Measurements from ENCODE around the gene CRTC1. TPM values are rescaled to one million over a fixed set of nuclear protein-coding genes. Genes with fewer than 3 reads are reported as not detected.

Gene CRTC1, protein sequence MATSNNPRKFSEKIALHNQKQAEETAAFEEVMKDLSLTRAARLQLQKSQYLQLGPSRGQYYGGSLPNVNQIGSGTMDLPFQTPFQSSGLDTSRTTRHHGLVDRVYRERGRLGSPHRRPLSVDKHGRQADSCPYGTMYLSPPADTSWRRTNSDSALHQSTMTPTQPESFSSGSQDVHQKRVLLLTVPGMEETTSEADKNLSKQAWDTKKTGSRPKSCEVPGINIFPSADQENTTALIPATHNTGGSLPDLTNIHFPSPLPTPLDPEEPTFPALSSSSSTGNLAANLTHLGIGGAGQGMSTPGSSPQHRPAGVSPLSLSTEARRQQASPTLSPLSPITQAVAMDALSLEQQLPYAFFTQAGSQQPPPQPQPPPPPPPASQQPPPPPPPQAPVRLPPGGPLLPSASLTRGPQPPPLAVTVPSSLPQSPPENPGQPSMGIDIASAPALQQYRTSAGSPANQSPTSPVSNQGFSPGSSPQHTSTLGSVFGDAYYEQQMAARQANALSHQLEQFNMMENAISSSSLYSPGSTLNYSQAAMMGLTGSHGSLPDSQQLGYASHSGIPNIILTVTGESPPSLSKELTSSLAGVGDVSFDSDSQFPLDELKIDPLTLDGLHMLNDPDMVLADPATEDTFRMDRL
- 0.98 and 1.4 TPM in 2 replicates for total RNA-seq (2014; rRNA removed; shearing (Covaris generic))

- peak; percentile 69 for DNase-seq (ENCODE audit: low spot score)
Measured at GRCh38 chr19:18683109-18683957, at the start of gene CRTC1. Gene CRTC1 (plus strand): TSS chr19:18683680. CDS start chr19:18683703, 23 bp downstream.

- DNase-seq (ENCODE audit: low spot score) = no peak
Measured at GRCh38 chr19:18634612-18635297, 48.7 kb upstream of the CRTC1 start.

- no peak for DNase-seq (ENCODE audit: low spot score)
Measured at GRCh38 chr19:18635831-18636182, 47.7 kb upstream of the CRTC1 start.

GRCh38 chr19:18636183-18636968, 47.1 kb upstream of the CRTC1 start:
- peak; percentile 93 for DNase-seq (ENCODE audit: low spot score)

- DNase-seq (ENCODE audit: low spot score) = no peak
Measured at GRCh38 chr19:18636969-18637629, 46.4 kb upstream of the CRTC1 start, which contains the start of gene KLHL26. Gene KLHL26 (plus strand): TSS chr19:18637028. CDS start chr19:18637055, 27 bp downstream.

DNA sequence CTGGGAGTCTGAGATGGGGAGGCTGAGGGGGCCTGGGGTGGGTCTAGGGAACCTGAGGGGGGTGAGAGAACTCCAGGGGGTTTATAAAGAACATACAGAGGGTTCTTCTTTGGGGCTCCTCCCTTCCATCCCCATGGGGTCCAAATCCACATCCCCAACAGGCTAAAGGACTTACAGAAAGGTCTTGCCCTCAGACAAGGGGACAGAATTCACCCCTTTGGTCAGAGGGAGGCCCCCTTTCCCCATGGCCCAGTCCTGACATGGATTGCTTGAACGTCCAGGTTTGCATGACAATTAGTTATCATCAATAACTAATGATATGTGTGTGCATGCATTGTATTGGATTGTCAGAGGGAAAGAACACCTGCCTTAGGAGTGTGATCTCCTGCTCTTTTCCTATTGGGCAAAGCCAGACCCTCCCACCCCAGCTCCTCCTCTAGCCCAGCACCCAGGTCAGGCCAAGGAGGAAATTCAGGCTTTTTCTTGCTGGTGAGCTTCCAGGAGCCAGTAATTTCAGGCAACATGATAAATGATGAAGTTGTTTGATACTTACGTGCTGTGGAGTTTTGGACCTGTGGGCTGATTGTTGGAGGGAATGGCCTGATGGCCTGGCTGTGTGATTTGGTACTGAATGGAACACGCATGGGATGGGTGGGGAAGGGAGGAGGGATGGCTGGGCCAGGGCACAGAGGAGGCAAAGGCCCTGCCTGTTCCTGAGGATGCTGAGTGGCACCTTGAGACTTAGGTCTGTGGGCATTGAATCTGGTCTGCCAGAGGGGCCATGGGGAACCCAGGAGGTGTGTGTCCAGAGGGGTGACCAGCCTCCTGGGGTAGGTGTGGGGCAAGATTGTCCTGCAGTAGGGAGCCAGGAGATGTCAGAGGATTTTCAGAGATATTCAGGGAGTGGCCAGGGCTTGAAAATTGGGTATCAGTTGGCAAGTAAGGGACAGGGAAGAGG, 45.5 kb upstream of the CRTC1 start:
- DNase-seq (ENCODE audit: low spot score) = no peak

- DNase-seq (ENCODE audit: low spot score) = no peak
Measured at GRCh38 chr19:18639706-18640243, 43.7 kb upstream of the CRTC1 start.

- DNase-seq (ENCODE audit: low spot score) = no peak
Measured at GRCh38 chr19:18644196-18645034, 39.1 kb upstream of the CRTC1 start.

DNA sequence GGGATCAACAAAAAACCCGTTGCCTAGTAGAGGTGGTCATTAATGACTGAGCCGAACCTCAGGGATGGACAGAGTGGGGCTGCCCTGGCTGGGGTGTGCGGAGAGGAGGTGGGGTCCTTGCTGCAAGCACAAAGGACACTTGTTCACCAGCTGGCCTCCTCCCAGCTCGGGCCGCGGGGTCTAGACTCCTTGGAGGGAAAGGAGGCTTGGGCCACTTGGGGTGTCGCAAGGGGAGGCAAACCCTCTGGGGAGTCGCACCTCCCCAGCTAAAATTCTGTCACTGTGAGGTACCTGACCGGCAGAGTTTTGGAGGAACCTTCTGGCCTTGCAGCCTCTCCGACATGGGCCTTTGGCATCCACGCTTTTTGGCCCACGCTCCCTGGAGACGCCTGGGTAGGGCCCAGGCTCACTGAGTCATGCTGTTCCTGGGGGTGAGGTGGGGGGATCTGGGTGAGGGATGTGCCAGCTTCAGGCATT, 38.4 kb upstream of the CRTC1 start:
- DNase-seq (ENCODE audit: low spot score) = no peak

GRCh38 chr19:18646535-18647370, 36.7 kb upstream of the CRTC1 start:
- no peak for DNase-seq (ENCODE audit: low spot score)

DNA sequence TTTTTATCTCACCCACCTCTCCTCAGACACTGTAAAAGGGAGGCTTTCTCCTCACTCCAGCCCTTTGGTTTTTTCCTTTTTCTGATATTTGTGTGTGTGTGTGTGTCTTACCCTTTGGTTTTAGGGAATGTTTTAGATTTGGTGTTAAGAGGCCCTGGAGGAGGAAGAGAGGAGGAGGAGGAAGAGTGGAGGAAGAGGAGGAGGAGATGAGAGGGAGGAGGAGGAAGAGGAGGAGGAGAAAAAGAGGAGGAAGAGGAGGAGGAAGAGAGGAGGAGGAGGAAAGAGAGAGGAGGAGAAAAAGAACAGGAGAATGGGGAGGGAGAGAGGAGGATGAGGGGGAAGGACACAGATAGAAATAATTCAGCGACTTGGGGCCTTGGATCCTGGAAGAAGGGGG, 36.1 kb upstream of the CRTC1 start:
- DNase-seq (ENCODE audit: low spot score) = no peak

DNA sequence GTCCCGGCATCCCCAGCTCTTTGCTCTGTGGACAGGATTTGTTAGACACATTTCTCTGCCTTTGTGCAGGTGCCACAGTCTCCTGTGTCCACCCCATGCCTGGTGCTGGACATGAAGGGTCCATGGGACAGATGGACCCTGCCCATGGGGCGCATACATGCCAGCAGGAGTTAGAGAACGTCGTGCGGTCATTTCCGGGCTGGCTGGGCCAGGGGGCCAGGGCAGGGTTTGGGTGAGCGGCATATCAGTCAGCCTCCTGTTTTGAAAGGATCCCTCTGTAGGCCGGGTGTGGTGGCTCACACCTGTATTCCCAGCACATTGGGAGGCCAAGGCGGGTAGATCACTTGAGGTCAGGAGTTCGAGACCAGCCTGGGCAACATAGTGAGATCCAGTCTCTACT, 35.7 kb upstream of the CRTC1 start:
- no peak for DNase-seq (ENCODE audit: low spot score)

DNA sequence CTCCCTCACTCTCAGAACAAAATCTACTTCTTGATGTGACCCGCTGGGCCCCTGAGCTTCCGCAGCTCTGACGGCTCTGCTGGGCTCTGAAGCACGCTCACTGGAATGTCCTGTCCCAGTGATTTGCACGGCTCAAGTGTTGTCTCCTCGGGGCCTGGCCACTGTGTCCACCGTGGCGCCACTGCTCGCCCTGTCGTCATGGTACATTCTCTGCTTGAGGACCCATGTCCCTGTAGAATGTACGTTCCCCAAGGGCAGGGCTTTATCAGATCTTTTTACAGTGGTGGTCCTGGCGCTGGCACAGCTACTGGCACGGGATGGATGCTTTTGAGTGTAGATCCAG, 34.5 kb upstream of the CRTC1 start:
- no peak for DNase-seq (ENCODE audit: low spot score)

GRCh38 chr19:18649371-18650020, 34.0 kb upstream of the CRTC1 start:
- DNase-seq (ENCODE audit: low spot score) = no peak

- no peak for DNase-seq (ENCODE audit: low spot score)
Measured at GRCh38 chr19:18650021-18650390, 33.5 kb upstream of the CRTC1 start.

GRCh38 chr19:18650468-18651041, 32.9 kb upstream of the CRTC1 start:
- no peak for DNase-seq (ENCODE audit: low spot score)

Data from A172 (cell line).